Measurements from ENCODE around the gene DNAJC21. TPM values are rescaled to one million over a fixed set of nuclear protein-coding genes. Genes with fewer than 3 reads are reported as not detected.

The DNAJC21 gene
- total and polyA plus RNA-seq, 10 of the 15 experiments (the other 5 are each of a cell fraction or from before 2014, with no cell fraction given), result 9.2 to 53.5 (median 23.7) TPM

DNA sequence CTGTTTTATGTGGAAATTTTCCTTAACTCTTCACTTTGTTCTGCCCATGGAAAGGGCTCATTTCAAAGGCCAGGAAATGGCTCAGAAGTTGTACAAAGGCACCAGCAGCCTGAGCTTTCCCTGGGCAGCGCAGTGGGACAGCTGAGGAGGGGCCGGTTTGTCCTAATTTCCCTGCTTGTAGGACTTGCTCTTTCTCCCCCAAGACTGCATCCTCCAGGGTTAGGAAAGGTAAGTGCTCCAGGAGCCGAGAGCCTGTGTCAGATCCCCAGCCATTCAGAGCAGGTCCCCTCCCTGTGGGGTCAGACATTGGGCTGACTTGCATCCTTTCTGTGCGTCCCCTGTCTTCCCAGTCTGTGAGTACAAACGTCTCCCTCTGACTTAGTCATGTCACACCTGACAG lies 74.8 kb downstream of the DNAJC21 start:
- Histone ChIP-seq H3K79me2 (ENCODE audit: control insufficient read depth, insufficient read depth, low read length) (no peaks in the 10 kb centered on the region), H3K9me3 (replicated peaks; ENCODE audit: control insufficient read depth, insufficient read depth, low read length) (no peaks in the 10 kb centered on the region), H4K20me1 (ENCODE audit: control insufficient read depth, insufficient read depth) (no peaks in the 10 kb centered on the region), H2AFZ (ENCODE audit: control insufficient read depth, low read depth, low read length) (no peak overlapping the region), H3K27ac (ENCODE audit: control insufficient read depth, insufficient read depth) (no peak overlapping the region), H3K27me3 (replicated peaks in 1 of 2; ENCODE audit: control insufficient read depth in 2 of 2, insufficient read depth in 2 of 2, low read length in 1 of 2) (no peaks in the 10 kb centered on the region), H3K4me2 (ENCODE audit: control insufficient read depth, insufficient read depth) (no peak overlapping the region), H3K4me1 (ENCODE audit: control insufficient read depth, insufficient read depth, low read length) (0 out of 2 replicates have a peak, but pooled peaks cover 5% of the 10 kb centered on the region), H3K4me3 (no peak overlapping the region), H3K36me3 (ENCODE audit: control insufficient read depth in 2 of 2, insufficient read depth in 2 of 2, low read length in 1 of 2) (no peaks in the 10 kb centered on the region), H3K9ac (ENCODE audit: control insufficient read depth, insufficient read depth, low read length) (no peak overlapping the region)
- CTCF ChIA-PET, result interaction anchor here (0.5 to 5.0 kb wide), 30 partner anchors 8 to 923 kb away, joined by 3 to 185 read pairs (median 5); partner anchors contain the start of genes BRIX1, DNAJC21 and RAD1
- RAD21 ChIA-PET (ENCODE audit: unreplicated experiment), result interaction anchor here (1.2 to 6.6 kb wide), 9 partner anchors 23 to 595 kb away, joined by 3 to 123 read pairs (median 4); no protein-coding TSS in a partner anchor
- DNase-seq (ENCODE audit: low read depth, low spot score) (no peak), FAIRE-seq (no peak), ATAC-seq (no peak)
- BruUV-seq (replicated peaks), result no TSS peak
- in situ Hi-C loops (cut with MboI), result no loop called here
- POLR2A ChIA-PET, result no interaction called here
- intact Hi-C loops (cut with micrococcal nuclease; ENCODE audit: unreplicated experiment), result loop anchor here (5.0 to 10.0 kb wide), 3 partner anchors 87 to 519 kb away; partner anchors contain the start of genes BRIX1 and RAD1
- SMC1A ChIA-PET (ENCODE audit: uncharacterized antibody, unreplicated experiment), result interaction anchor here (1.0 to 5.5 kb wide), 14 partner anchors 7 to 480 kb away, joined by 3 to 121 read pairs (median 6); partner anchors contain the start of genes BRIX1 and RAD1
- 44% methylated on average over 5 of the region's 5 CpGs for WGBS (ENCODE audit: insufficient coverage, insufficient replicate concordance, low lambda C conversion rate, missing lambda C conversion rate)
- TF ChIP-seq TAF1 (IDR thresholded peaks at IDR 0.05; ENCODE audit: borderline replicate concordance, low read depth, low read length) (no peak), SMAD5 (IDR thresholded peaks at IDR 0.05; ENCODE audit: low read depth) (no peak), SIN3A (IDR thresholded peaks at IDR 0.05; ENCODE audit: low read depth, low read length) (no peak), BCLAF1 (IDR thresholded peaks at IDR 0.05) (no peak), HDAC6 (IDR thresholded peaks at IDR 0.05; ENCODE audit: unreplicated experiment) (no peak), CHD1 (IDR thresholded peaks at IDR 0.05; ENCODE audit: low read depth, low read length) (no peak), BACH1 (IDR thresholded peaks at IDR 0.05; ENCODE audit: borderline replicate concordance) (no peak), ATF7 (IDR thresholded peaks at IDR 0.05; ENCODE audit: low read depth) (no peak), FOS (IDR thresholded peaks at IDR 0.05; ENCODE audit: borderline replicate concordance, extremely low read depth, insufficient read length) (no peak), ZBTB11 (CRISPR knock-in tag; IDR thresholded peaks at IDR 0.05) (no peak), WRNIP1 (IDR thresholded peaks at IDR 0.05; ENCODE audit: borderline replicate concordance, low read depth, low read length) (no peak), CREM (IDR thresholded peaks at IDR 0.05; ENCODE audit: low read depth) (no peak), ZNF217 (IDR thresholded peaks at IDR 0.05) (no peak)
- TF ChIP-seq, protein P1, sequence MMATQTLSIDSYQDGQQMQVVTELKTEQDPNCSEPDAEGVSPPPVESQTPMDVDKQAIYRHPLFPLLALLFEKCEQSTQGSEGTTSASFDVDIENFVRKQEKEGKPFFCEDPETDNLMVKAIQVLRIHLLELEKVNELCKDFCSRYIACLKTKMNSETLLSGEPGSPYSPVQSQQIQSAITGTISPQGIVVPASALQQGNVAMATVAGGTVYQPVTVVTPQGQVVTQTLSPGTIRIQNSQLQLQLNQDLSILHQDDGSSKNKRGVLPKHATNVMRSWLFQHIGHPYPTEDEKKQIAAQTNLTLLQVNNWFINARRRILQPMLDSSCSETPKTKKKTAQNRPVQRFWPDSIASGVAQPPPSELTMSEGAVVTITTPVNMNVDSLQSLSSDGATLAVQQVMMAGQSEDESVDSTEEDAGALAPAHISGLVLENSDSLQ (IDR thresholded peaks at IDR 0.05), result no peak
